Measurements from ENCODE around the gene OR51V1.

GRCh38 chr11:5192738-5193137 is 7.7 kb downstream of the OR51V1 start:
- no peak for TF ChIP-seq CTCF (conservative IDR thresholded peaks at IDR 0.05; ENCODE audit: low read length)
- no peak for TF ChIP-seq EZH2phosphoT487 (IDR thresholded peaks at IDR 0.05; ENCODE audit: borderline replicate concordance, low read depth, low read length)

All from OCI-LY7 (cell line).